Right ventricle myocardium superior (tissue), 1 donor: ENCODE measurements around the gene AHNAK2. TPM values are rescaled to one million over a fixed set of nuclear protein-coding genes. Genes with fewer than 3 reads are reported as not detected.
"Not testable (repeated sequence)": the region's sequence is repeated elsewhere in the genome, so short reads cannot be mapped to it uniquely, and the experiment has no call there.

ENCODE experiments used
- ATAC-seq: fragments of 200-7000 bp; cut with Tn5 transposase; one replicate; pipeline ENCODE4 v1.9.1; 2020; ENCODE audit warnings: mild to moderate bottlenecking; ENCODE audit not compliant: poor library complexity
- DNase-seq: peaks from one replicate; pipeline ENCODE4 v3.0.0-alpha.2; 2020
- intact Hi-C: fragments of 100-400 bp; cut with DNase I; formaldehyde crosslinking; loops from one replicate; pipeline ENCODE4 v1.11.2; 2022
- total RNA-seq: library from RNA; stranded (reverse); fragmentation: NEBNext Ultra II Directional; extraction: Animal tissue kit (Norgen Biotek cat#: 25700); gene quantifications from one replicate; pipeline ENCODE4 v1.2.1, GENCODE V29; 2021
- donor health status: DM: no; HTN: yes; CAD: no; lungs with severe emphysema.

AHNAK2 gene
- total RNA-seq, 1 donor from 2014 or later, result 2.6 TPM

DNA sequence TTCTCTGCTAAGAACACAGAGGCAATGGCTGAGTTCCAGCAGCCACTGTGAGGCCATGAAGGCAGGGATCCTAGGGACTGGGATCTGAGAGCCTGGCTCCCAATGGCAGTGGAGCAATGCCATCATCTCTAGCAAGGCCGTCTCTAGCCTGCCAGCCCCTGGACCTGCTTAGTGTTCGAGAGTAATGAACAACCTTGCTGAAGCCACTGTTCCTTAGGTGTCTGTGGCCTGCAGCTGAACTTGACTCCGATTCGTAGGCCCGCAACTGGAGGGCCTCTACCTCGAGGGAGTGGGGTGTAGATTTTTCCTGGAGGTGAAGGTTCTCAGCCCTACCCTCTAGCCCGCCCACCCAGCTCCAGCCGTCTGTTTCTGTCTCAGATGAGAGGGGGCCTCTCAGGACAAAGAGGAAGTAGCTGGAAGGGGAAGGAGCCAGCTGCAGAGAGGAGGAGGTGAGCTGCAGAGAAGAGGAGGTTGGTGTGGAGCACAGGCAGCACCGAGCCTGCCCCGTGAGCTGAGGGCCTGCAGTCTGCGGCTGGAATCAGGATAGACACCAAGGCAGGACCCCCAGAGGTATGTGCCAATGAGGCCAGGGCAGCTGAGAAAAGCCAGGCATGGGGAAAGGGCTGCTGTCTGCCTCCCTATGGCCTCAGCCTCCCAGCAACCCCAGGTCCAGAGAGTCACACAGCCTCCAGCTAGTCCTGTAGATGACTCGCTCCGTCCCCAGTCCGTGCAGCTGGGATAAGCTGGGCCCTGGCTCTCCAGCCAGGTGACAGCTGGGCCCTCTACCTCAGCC is 53.6 kb downstream of the AHNAK2 start, which contains the start of gene PLD4:
Gene PLD4, plus strand, starts transcription at position 459 of the 793 bp plus-strand sequence. CDS start 2,262 bp downstream, outside the sequence.
- DNase-seq (peak; percentile 40), ATAC-seq (no peak)
- intact Hi-C loops, result no loop called here

DNA sequence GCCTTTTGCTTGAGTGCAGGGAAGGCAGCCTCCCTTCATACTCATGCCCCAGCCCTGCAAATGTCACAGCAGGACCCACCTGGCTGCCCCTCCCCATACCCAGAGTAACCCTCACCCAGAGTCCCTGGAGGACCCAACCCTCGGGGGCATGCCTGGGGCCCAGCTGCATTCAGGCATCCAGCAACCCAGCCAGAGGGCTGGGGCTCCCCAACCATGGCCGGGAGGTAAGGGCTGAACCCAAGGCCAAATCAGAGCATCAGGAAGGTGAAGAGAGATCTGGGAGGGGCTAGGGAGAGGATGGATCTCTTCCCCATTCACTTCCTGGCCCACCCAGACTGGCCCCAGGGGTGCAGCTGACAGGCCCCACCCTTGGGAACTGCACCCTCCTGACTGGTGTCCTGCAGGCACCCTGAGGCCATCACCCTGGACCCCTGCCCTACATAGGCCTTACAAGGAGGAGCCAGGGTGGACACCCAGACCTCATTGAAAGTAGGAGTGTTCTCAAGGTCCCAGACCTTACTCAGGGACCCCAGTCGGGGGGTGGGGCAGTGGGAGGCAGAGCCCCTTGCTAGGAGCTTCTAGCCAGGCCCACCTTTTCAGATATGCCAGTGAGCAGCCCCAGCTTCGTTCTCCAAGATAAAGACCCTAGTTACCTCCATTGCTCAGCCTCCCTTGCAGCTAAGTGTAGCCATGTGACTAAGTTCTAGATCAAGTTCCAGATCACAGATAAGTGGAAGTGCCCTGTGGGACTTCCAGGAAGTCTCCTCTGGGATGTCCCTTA is 54.3 kb downstream of the AHNAK2 start:
- ATAC-seq, result no peak
- intact Hi-C loops, result no loop called here
- DNase-seq, result no peak

DNA sequence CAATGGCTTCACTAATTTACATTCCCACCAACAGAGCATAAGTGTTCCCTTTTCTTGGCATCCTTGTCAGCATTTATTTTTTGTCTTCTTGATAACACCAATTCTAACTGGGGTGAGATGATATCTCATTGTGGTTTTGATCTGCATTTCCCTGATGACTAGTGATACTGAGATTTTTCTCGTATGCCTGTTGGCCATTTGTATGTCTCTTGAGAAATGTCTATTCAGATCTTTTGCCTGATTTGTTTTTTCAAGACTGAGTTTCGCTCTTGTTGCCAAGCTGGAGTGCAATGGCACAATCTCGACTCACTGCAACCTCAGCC is 58.2 kb downstream of the AHNAK2 start:
- DNase-seq (no peak), ATAC-seq (no peak)
- intact Hi-C loops, result no loop called here

DNA sequence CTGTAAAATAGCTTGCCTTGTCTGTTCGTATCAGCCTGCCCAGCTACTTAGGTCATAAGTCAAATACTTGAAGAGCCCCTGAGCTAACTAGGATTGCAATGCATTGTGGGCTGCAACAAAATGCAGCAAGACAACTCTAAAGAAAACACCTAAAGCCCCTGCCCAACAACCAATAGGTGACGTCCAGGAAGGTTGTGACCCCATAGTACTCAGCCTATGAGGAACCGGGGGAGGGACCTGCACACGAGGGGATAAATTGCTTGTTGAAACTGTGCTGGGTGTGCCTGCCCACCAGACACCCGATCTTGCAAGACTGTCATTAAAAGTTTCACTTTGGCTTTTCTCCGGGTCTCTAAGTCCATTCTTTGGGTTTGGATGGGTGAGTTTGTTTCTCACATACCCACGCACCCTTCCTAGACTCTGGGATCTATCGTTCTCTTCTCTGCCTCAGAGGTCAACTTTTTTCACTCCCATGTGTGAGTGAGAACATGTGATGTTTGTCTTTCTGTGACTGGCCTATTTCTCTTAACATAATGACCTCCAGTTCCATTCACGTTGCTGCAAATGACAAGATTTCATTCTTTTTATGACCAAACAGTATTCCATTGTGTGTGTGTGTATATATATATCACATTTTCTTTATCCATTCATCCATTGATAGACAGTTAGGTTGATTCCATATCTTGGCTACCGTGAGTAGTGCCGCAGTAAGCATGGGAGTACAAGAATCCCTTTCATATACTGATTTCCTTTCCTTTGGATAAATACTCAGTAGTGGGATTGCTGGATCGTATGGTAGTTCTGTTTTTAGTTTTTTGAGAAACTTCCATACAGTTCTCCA is 58.8 kb downstream of the AHNAK2 start:
- ATAC-seq, intact Hi-C loops, DNase-seq: not testable (repeated sequence)

DNA sequence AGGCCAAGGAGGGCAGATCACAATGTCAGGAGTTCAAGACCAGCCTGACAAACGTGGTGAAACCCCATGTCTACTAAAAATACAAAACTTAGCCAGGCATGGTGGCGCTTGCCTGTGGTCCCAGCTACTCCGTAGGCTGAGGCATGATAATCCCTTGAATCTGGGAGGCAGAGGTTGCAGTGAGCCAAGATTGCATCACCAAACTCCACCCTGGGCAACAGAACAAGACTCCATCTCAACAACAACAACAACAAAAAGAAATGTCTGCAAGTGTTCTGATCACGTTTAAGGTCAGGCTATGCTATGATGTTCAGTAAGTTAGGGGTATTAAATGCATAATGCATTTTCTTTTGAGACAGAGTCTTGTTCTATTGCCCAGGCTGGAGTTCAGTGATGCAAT is 60.2 kb downstream of the AHNAK2 start:
- intact Hi-C loops, result no loop called here
- no peak for ATAC-seq

DNA sequence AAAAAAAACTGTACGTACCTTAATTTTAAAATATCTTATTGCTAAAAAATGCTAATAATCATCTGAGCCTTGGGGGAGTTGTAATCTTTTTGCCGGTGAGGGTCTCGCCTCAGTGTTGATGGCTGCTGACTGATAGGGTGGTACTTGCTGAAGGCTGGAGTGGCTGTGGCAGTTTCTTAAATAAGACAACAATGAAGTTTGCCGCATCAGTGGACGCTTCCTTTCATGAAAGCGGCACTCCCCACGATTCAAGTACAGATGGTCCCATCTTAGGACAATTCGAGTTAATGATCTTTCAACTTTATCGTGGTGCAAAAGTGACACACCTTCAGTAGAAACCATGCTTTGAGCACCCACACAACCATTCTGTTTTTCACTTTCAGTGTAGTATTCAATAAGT is 61.1 kb downstream of the AHNAK2 start:
- ATAC-seq (no peak), DNase-seq (no peak)
- intact Hi-C loops, result no loop called here

More for the DNA sequence above, 60.2 kb downstream of the AHNAK2 start:
- DNase-seq, result no peak

DNA sequence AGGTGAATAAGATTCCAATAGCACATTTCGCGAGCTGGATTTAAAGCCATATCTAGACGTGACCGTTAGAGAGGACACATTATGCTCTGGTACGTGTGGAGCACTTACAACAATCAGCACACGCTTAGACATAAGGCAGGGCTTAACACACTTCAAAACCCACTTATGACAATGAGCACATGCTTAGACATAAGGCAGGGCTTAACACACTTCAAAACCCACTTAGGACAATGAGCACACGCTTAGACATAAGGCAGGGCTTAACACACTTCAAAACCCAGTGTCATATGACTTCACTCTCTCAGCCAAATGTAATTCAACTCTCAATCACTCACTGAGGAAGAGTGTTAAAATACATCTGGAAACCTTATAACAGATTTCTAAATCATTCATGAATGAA is 64.7 kb downstream of the AHNAK2 start:
- intact Hi-C loops, result no loop called here
- peak; percentile 85 for ATAC-seq
- DNase-seq, result no peak

DNA sequence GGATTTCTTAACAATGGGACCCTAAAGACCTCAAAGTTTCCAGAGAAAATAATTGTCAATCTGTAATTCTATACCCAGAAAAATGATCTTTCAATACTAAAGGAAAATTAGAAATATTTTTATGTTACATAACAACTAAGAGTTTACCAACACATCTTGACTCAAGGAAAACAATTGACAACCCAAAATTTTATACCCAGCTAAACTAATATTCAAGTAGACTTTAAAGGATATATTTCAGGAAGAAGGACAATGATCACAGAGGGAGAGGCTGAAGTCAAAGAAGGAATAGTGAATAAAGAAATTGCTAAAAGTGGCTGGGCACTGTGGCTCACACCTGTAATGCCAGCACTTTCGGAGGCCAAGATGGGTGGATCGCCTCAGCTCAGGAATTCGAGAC is 66.1 kb downstream of the AHNAK2 start:
- intact Hi-C loops, result no loop called here
- ATAC-seq, result no peak
- no peak for DNase-seq

DNA sequence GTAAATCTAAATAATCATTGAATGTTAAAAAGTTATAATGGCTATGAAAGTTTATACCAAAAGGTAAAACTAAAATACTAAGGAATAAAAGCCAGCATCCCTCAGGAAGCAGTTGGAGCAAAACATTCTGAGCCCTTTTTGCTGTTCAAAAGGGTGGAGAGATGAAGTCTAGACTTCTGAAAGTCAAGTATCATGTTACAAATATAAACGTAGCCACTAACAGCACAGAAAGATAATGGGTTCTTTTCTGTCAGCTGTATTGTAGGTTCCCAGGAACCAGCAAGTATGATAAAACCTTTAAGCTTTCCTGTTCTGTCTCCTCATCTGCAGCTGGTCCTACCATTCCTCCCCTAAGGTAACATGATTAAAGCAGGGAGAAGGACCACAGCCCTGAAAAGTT is 69.9 kb downstream of the AHNAK2 start:
- intact Hi-C loops, result no loop called here
- DNase-seq, result no peak
- ATAC-seq, result no peak

DNA sequence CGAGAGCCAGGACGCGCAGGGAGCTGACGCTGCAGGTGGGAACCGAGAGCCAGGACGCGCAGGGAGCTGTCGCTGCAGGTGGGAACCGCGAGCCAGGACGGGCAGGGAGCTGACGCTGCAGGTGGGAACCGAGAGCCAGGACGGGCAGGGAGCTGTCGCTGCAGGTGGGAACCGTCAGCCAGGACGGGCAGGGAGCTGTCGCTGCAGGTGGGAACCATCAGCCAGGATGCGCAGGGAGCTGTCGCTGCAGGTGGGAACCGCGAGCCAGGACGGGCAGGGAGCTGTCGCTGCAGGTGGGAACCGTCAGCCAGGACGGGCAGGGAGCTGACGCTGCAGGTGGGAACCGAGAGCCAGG is 72.6 kb downstream of the AHNAK2 start:
- DNase-seq, ATAC-seq, intact Hi-C loops: not testable (repeated sequence)

DNA sequence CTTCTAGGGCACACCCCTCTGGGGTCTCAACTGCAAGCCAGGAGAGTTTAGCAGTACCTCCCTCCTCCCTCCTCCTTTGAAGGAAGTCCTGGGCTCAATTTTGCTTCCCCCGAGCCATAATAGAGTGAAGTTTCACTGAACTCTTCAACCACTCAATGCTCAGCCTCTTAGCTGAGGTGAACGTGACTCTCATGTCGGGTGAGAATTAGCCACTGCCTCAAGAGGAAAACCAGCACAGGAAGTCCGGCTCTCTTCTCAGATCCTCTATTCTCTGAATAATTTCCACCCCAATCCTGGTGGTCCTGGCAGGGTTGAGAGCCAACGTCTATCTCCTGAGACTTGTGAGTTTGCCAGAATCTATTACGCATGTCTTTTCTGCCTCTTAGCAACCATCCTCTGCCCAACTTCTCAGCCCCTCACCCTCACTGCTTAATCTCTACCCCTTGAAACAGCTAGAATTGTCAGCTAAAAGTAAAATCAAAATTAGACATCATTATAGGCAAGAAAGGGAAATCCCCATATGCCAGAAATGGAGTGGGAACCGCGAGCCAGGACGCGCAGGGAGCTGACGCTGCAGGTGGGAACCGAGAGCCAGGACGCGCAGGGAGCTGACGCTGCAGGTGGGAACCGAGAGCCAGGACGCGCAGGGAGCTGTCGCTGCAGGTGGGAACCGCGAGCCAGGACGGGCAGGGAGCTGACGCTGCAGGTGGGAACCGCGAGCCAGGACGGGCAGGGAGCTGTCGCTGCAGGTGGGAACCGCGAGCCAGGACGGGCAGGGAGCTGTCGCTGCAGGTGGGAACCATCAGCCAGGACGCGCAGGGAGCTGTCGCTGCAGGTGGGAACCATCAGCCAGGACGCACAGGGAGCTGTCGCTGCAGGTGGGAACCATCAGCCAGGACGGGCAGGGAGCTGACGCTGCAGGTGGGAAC is 73.3 kb downstream of the AHNAK2 start:
- intact Hi-C loops, ATAC-seq, DNase-seq: not testable (repeated sequence)

DNA sequence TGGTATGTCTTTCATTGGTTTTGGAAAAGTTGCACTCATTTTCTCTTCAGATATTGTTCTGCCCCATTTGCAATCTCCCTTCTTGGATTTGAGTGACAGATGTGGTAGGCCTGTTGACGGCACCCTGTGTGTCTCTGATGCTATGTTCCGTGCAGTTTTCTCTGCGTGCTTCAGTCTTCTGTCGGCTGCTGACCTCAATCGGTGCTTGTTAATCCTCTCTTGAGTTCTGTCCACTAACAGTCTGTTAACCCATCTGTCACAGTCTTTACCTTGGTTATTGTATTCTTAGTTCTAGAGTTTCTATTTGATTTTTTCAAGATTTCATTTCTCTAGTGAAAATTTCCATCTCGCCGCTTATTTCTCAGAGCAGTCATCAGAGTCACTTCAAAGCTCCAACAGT is 74.2 kb downstream of the AHNAK2 start:
- no peak for ATAC-seq

DNA sequence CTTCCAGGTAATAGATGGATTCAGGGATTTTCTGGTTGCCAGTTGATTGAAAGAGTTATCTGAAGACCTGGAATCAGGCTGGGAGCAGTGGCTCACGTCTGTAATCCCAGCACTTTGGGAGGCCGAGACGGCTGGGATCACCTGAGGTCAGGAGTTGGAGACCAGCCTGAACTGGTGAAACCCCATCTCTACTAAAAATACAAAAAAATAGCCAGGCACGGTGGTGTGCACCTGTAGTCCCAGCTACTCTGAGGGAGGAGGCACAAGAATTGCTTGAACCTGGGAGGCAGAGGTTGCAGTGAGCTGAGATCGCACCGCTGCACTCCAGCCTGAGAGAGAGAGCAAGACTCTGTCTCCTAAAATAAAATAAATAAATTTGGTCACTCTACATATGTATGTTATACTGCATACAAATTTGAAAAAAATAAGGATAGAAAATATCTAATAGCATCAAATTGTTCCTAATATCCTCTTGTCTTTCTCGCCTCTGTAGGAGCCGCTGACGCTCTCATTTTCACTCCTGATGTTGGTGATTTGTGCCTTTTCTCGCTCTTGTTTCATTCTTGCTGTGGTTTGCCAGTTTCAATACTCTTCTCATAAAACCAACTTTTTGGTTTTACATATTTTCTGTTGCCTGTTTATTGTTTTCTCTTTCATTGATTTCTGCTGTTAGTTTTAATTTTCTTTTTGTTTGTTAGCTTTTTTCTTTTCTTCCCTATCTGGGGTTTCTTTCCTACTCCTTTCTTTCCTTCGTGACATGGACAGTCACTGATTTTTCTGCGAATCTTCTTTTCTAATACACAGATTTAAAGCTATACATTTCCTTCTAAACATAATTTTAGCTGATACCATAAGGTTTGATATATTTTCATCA is 77.3 kb downstream of the AHNAK2 start:
- intact Hi-C loops, result no loop called here
- no peak for DNase-seq
- no peak for ATAC-seq

More for the DNA sequence above, 74.2 kb downstream of the AHNAK2 start:
- no peak for DNase-seq
- intact Hi-C loops, result no loop called here

DNA sequence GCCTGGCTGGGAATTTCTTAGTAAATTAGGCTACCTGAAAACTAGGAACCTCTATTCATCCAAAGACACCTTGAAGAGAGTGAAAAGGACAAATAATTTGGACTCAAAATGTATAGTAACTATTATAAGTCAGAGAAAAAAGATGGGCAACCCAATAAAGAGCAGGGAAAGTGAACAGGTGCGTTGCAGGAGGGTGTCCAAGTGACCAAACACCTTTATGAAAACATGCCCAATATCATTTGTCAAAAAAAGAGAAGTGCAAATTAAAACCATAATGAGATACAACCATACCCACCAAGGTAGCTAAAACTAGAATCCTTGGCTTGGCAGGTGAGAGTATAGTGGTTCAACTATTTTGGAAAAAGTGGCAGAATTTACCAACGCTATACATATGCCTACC is 78.4 kb downstream of the AHNAK2 start:
- DNase-seq (no peak), ATAC-seq (no peak)
- intact Hi-C loops, result no loop called here

DNA sequence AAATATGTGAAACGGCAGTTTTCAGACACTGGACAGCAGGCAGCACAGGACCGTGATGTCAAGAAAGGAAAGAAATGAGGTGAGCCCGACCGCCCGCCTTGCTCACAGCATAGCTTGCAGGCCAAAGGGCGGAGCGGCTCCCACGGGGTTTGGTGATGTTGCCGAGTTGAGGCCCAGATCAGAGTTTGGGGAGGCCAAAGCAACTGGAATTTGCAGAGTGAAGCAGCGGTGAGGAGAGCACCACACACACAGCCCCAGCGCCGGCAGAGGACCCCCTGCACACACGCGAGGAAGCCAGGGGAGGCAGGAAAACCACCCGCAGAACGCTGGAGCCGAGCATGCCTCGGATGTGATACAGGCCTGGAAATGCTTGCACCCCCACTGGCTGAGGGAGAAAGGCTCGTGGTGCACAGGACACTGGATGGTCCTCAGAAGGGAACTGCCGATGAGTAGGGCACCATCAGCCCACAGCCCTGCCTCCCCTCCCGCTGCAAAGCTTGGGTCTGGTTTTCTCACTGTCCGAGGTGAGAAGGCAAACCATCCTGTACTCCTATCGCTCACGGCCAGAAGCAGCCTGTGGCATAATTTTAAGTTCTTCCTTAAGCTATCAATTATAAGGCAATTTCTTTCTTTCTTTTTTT is 79.2 kb downstream of the AHNAK2 start:
- ATAC-seq (no peak), DNase-seq (peak; percentile 51)
- intact Hi-C loops, result no loop called here

DNA sequence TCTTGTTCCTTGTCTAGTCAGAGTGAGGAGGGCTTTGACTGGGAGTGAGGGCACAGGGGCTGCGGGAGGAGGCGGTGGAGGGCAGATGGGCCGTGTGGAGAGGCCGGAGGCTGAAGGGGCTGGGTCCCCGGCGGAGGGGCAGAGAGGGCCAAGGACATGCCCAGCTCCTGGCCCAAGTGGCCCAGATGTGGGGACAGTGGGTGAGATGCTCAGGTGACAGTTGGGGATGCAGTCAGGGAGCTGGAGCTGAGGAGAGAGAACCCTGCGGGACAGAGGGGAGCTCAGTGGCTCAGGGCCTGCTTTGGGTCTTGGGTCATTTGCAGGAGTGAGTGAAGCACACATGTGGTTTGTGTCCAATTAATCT is 80.0 kb downstream of the AHNAK2 start:
- no peak for ATAC-seq
- intact Hi-C loops, result no loop called here

More for the DNA sequence above, 80.0 kb downstream of the AHNAK2 start:
- no peak for DNase-seq
